ENCODE results near the gene GOLGA6L7. TPM values are rescaled to one million over a fixed set of nuclear protein-coding genes. Genes with fewer than 3 reads are reported as not detected.

The GOLGA6L7 gene
- total and polyA plus RNA-seq, 2 experiments from 2014 or later = 0.47 TPM; not detected in 1

DNA sequence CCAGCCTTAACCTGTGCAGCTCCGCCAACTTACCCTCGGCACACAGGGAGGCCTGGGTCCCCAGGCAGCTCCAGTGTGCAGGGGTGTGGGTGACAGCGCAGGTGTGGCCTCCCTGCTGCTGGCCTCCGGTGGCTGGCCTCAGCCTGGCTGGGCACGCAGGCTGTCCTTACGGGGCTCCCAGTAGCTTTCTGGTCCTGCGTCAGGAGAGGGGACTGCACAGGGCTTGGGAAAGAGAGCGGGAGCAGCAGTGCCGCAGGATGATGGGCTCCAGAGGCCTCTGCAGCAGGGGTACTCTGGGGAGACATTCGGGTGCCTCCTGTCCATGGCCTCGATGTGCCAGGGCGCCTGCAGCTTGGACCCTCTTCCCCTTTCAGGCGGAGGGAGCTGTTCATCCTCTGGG is 46.7 kb upstream of the GOLGA6L7 start (continued):
- TF ChIP-seq, protein P1, sequence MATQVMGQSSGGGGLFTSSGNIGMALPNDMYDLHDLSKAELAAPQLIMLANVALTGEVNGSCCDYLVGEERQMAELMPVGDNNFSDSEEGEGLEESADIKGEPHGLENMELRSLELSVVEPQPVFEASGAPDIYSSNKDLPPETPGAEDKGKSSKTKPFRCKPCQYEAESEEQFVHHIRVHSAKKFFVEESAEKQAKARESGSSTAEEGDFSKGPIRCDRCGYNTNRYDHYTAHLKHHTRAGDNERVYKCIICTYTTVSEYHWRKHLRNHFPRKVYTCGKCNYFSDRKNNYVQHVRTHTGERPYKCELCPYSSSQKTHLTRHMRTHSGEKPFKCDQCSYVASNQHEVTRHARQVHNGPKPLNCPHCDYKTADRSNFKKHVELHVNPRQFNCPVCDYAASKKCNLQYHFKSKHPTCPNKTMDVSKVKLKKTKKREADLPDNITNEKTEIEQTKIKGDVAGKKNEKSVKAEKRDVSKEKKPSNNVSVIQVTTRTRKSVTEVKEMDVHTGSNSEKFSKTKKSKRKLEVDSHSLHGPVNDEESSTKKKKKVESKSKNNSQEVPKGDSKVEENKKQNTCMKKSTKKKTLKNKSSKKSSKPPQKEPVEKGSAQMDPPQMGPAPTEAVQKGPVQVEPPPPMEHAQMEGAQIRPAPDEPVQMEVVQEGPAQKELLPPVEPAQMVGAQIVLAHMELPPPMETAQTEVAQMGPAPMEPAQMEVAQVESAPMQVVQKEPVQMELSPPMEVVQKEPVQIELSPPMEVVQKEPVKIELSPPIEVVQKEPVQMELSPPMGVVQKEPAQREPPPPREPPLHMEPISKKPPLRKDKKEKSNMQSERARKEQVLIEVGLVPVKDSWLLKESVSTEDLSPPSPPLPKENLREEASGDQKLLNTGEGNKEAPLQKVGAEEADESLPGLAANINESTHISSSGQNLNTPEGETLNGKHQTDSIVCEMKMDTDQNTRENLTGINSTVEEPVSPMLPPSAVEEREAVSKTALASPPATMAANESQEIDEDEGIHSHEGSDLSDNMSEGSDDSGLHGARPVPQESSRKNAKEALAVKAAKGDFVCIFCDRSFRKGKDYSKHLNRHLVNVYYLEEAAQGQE (IDR thresholded peaks at IDR 0.05; ENCODE audit: unreplicated experiment) = no peak
- no peak for TF ChIP-seq CREB1 (CRISPR knock-in tag; IDR thresholded peaks at IDR 0.05; ENCODE audit: low read depth)

GRCh38 chr15:28894631-28895030 is 46.2 kb upstream of the GOLGA6L7 start:
- Histone ChIP-seq H3K27ac (ENCODE audit: low read depth) (no peak overlapping the region), H3K4me3 (no peak overlapping the region), H3K79me2 (replicated peaks; ENCODE audit: insufficient read depth) (0 out of 2 replicates have a peak, but pooled peaks cover 6% of the 10 kb centered on the region), H3K4me2 (no peak overlapping the region), H4K20me1 (replicated peaks; ENCODE audit: insufficient read depth) (no peaks in the 10 kb centered on the region), H3K9me2 (ENCODE audit: insufficient read depth) (no peaks in the 10 kb centered on the region), H3K4me1 (ENCODE audit: insufficient read depth) (no peaks in the 10 kb centered on the region), H2AFZ (no peak overlapping the region), H3K27me3 (ENCODE audit: insufficient read depth) (no peaks in the 10 kb centered on the region), H3K36me3 (ENCODE audit: insufficient read depth) (no peaks in the 10 kb centered on the region), H3F3A (replicated peaks; ENCODE audit: low read depth) (no peaks in the 10 kb centered on the region)
- Mint-ChIP-seq H3K27me3 (ENCODE audit: insufficient read depth, low read depth, poor library complexity) (peaks cover 4% of the 10 kb centered on the region), H3K4me3 (no peak overlapping the region), H3K36me3 (ENCODE audit: low read depth) (peaks cover 24% of the 10 kb centered on the region), H3K9me3 (peaks cover 24% of the 10 kb centered on the region), H3K27ac (no peak overlapping the region), H3K4me1 (peaks cover 4% of the 10 kb centered on the region)
- no peak; the same call in 2 of the 3 replicates for ATAC-seq
- no peak for DNase-seq (ENCODE audit: low spot score)
- TF ChIP-seq JUNB (IDR thresholded peaks at IDR 0.05; ENCODE audit: unreplicated experiment) (no peak), ZNF331 (CRISPR knock-in tag; IDR thresholded peaks at IDR 0.05; ENCODE audit: low read depth) (no peak), POLR2AphosphoS5 (IDR thresholded peaks at IDR 0.05; ENCODE audit: low read depth) (no peak)
- TF ChIP-seq, protein P2, sequence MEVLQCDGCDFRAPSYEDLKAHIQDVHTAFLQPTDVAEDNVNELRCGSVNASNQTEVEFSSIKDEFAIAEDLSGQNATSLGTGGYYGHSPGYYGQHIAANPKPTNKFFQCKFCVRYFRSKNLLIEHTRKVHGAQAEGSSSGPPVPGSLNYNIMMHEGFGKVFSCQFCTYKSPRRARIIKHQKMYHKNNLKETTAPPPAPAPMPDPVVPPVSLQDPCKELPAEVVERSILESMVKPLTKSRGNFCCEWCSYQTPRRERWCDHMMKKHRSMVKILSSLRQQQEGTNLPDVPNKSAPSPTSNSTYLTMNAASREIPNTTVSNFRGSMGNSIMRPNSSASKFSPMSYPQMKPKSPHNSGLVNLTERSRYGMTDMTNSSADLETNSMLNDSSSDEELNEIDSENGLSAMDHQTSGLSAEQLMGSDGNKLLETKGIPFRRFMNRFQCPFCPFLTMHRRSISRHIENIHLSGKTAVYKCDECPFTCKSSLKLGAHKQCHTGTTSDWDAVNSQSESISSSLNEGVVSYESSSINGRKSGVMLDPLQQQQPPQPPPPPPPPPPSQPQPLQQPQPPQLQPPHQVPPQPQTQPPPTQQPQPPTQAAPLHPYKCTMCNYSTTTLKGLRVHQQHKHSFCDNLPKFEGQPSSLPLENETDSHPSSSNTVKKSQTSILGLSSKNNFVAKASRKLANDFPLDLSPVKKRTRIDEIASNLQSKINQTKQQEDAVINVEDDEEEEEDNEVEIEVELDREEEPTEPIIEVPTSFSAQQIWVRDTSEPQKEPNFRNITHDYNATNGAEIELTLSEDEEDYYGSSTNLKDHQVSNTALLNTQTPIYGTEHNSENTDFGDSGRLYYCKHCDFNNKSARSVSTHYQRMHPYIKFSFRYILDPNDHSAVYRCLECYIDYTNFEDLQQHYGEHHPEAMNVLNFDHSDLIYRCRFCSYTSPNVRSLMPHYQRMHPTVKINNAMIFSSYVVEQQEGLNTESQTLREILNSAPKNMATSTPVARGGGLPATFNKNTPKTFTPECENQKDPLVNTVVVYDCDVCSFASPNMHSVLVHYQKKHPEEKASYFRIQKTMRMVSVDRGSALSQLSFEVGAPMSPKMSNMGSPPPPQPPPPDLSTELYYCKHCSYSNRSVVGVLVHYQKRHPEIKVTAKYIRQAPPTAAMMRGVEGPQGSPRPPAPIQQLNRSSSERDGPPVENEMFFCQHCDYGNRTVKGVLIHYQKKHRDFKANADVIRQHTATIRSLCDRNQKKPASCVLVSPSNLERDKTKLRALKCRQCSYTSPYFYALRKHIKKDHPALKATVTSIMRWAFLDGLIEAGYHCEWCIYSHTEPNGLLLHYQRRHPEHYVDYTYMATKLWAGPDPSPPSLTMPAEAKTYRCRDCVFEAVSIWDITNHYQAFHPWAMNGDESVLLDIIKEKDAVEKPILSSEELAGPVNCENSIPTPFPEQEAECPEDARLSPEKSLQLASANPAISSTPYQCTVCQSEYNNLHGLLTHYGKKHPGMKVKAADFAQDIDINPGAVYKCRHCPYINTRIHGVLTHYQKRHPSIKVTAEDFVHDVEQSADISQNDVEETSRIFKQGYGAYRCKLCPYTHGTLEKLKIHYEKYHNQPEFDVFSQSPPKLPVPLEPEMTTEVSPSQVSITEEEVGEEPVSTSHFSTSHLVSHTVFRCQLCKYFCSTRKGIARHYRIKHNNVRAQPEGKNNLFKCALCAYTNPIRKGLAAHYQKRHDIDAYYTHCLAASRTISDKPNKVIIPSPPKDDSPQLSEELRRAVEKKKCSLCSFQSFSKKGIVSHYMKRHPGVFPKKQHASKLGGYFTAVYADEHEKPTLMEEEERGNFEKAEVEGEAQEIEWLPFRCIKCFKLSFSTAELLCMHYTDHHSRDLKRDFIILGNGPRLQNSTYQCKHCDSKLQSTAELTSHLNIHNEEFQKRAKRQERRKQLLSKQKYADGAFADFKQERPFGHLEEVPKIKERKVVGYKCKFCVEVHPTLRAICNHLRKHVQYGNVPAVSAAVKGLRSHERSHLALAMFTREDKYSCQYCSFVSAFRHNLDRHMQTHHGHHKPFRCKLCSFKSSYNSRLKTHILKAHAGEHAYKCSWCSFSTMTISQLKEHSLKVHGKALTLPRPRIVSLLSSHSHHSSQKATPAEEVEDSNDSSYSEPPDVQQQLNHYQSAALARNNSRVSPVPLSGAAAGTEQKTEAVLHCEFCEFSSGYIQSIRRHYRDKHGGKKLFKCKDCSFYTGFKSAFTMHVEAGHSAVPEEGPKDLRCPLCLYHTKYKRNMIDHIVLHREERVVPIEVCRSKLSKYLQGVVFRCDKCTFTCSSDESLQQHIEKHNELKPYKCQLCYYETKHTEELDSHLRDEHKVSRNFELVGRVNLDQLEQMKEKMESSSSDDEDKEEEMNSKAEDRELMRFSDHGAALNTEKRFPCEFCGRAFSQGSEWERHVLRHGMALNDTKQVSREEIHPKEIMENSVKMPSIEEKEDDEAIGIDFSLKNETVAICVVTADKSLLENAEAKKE (CRISPR knock-in tag; IDR thresholded peaks at IDR 0.05) = no peak
- TF ChIP-seq, protein P1 (IDR thresholded peaks at IDR 0.05; ENCODE audit: unreplicated experiment) = no peak

Data from GM23338 (cell line).